Measurements from ENCODE around the gene NHSL2. TPM values are rescaled to one million over a fixed set of nuclear protein-coding genes. Genes with fewer than 3 reads are reported as not detected.

Gene NHSL2
- total RNA-seq, 1 donor from 2014 or later: 4.0 TPM

DNA sequence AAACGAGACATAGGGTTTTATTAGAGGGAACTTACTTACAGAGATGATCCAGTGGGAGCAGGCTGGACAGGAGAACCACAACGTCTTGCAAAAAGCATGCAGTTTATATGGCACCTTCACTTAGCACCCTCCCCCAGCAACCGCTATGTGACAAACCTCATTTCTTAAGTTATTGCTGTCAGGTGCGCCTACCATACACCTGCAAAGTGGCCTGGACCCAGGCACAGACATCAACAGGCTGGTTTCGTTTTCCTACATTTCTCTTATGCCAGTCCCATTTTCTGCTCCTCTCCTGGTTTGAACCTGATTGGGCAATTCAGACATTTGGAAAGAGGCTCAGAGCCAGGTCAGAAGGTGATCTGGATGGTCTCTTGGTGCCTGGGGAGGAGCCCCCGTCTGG is 202.8 kb downstream of the NHSL2 start:
- peaks cover 17% of the 10 kb centered on the region for H3K27me3 ChIP-seq
- no peaks in the 10 kb centered on the region for H3K36me3 Mint-ChIP-seq
- H3K4me1 ChIP-seq: peaks cover 4% of the 10 kb centered on the region
- no peaks in the 10 kb centered on the region for H3K36me3 ChIP-seq
- H3K9me3 ChIP-seq (ENCODE audit: low read depth): no peaks in the 10 kb centered on the region
- DNase-seq (ENCODE audit: low spot score): no peak
- no peaks in the 10 kb centered on the region for H3K79me2 ChIP-seq (ENCODE audit: low read depth)
- H3K27ac Mint-ChIP-seq: no peak overlapping the region
- peaks cover 9% of the 10 kb centered on the region for H3K27me3 Mint-ChIP-seq (ENCODE audit: insufficient read depth, low read depth)
- no peak overlapping the region for H3K4me3 Mint-ChIP-seq
- no peak overlapping the region for H3K4me2 ChIP-seq
- peaks cover 6% of the 10 kb centered on the region for H3F3A ChIP-seq (ENCODE audit: low read depth)
- H3K27ac ChIP-seq: no peak overlapping the region
- no peak overlapping the region for H2AFZ ChIP-seq (replicated peaks)
- peaks cover 45% of the 10 kb centered on the region for H3K4me1 Mint-ChIP-seq
- H3K4me3 ChIP-seq: no peak overlapping the region
- TF ChIP-seq, protein P1, sequence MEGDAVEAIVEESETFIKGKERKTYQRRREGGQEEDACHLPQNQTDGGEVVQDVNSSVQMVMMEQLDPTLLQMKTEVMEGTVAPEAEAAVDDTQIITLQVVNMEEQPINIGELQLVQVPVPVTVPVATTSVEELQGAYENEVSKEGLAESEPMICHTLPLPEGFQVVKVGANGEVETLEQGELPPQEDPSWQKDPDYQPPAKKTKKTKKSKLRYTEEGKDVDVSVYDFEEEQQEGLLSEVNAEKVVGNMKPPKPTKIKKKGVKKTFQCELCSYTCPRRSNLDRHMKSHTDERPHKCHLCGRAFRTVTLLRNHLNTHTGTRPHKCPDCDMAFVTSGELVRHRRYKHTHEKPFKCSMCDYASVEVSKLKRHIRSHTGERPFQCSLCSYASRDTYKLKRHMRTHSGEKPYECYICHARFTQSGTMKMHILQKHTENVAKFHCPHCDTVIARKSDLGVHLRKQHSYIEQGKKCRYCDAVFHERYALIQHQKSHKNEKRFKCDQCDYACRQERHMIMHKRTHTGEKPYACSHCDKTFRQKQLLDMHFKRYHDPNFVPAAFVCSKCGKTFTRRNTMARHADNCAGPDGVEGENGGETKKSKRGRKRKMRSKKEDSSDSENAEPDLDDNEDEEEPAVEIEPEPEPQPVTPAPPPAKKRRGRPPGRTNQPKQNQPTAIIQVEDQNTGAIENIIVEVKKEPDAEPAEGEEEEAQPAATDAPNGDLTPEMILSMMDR (IDR thresholded peaks at IDR 0.05): no peak
- no peak for TF ChIP-seq EZH2 (IDR thresholded peaks at IDR 0.05)
- TF ChIP-seq EZH2phosphoT487 (IDR thresholded peaks at IDR 0.05): no peak
- no peak overlapping the region for H3K9ac ChIP-seq
- peaks cover 7% of the 10 kb centered on the region for H3K9me3 Mint-ChIP-seq
- peaks cover 26% of the 10 kb centered on the region for H4K20me1 ChIP-seq (ENCODE audit: low read depth)

DNA sequence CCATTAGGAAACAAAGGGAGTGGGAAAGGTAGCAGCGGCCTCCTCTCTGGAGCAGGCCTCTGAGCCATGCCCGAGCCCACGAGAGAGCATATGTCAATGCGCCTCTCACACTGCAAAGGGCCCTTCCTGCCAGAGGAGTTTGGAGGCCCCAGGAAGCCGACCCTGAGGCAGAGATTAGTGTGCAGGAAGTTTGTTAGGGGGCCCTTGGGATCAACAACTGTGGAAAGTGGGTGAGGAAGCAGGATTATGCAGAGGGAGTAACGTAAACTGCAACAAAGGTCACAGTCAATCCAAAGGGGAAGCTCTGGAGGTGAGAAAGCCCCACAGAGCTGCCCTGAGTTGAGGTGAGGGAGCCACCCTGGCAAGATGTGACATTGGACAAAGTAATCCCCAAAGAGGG is 203.7 kb downstream of the NHSL2 start:
- Histone ChIP-seq H3K9ac (no peak overlapping the region), H2AFZ (replicated peaks) (no peak overlapping the region), H3K4me3 (no peak overlapping the region), H3K36me3 (no peaks in the 10 kb centered on the region), H3K4me1 (peaks cover 4% of the 10 kb centered on the region), H3K27ac (no peak overlapping the region), H4K20me1 (ENCODE audit: low read depth) (peaks cover 26% of the 10 kb centered on the region), H3K9me3 (ENCODE audit: low read depth) (no peaks in the 10 kb centered on the region), H3F3A (ENCODE audit: low read depth) (peaks cover 6% of the 10 kb centered on the region), H3K4me2 (no peak overlapping the region), H3K27me3 (peaks cover 17% of the 10 kb centered on the region), H3K79me2 (ENCODE audit: low read depth) (no peaks in the 10 kb centered on the region)
- Mint-ChIP-seq H3K27ac (no peak overlapping the region), H3K4me1 (peaks cover 45% of the 10 kb centered on the region), H3K27me3 (ENCODE audit: insufficient read depth, low read depth) (peaks cover 9% of the 10 kb centered on the region), H3K36me3 (no peaks in the 10 kb centered on the region), H3K9me3 (peaks cover 3% of the 10 kb centered on the region), H3K4me3 (no peak overlapping the region)
- no peak for DNase-seq (ENCODE audit: low spot score)
- TF ChIP-seq, protein P1 (IDR thresholded peaks at IDR 0.05): no peak
- TF ChIP-seq EZH2 (IDR thresholded peaks at IDR 0.05) (no peak), EZH2phosphoT487 (IDR thresholded peaks at IDR 0.05) (no peak)

DNA sequence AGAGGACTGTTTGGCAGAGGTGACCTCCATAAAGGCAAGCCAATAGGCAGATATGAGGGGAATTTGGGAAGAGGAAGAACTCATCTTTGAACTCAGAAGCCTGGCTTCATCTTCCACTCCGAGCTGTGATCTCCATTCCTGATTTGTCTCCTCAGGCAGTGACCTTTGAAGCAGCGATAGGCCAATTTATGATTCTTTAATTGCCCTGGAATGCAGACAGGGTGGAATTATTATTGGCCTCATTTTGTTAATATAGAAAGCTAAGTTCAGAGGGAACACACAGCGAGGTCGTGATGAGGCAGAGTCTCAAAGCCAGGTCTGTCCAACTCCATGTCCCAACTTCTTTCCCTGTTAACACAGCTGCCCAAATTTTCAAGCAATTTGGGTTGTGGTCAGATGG is 204.2 kb downstream of the NHSL2 start:
- Histone ChIP-seq H3K4me1 (peaks cover 4% of the 10 kb centered on the region), H3K9ac (no peak overlapping the region), H3K27ac (no peak overlapping the region), H3K9me3 (ENCODE audit: low read depth) (no peaks in the 10 kb centered on the region), H2AFZ (replicated peaks) (no peak overlapping the region), H4K20me1 (ENCODE audit: low read depth) (peaks cover 26% of the 10 kb centered on the region), H3F3A (ENCODE audit: low read depth) (peaks cover 6% of the 10 kb centered on the region), H3K36me3 (no peaks in the 10 kb centered on the region), H3K4me2 (no peak overlapping the region), H3K27me3 (peaks cover 17% of the 10 kb centered on the region), H3K4me3 (no peak overlapping the region), H3K79me2 (ENCODE audit: low read depth) (no peaks in the 10 kb centered on the region)
- no peak overlapping the region for H3K27ac Mint-ChIP-seq
- peaks cover 3% of the 10 kb centered on the region for H3K9me3 Mint-ChIP-seq
- DNase-seq (ENCODE audit: low spot score): no peak
- H3K4me3 Mint-ChIP-seq: no peak overlapping the region
- H3K36me3 Mint-ChIP-seq: no peaks in the 10 kb centered on the region
- TF ChIP-seq, protein P1 (IDR thresholded peaks at IDR 0.05): no peak
- TF ChIP-seq EZH2 (IDR thresholded peaks at IDR 0.05) (no peak), EZH2phosphoT487 (IDR thresholded peaks at IDR 0.05) (no peak)
- H3K27me3 Mint-ChIP-seq (ENCODE audit: insufficient read depth, low read depth): peaks cover 9% of the 10 kb centered on the region
- H3K4me1 Mint-ChIP-seq: peaks cover 45% of the 10 kb centered on the region
